ENCODE data around the gene NKAIN4.

NKAIN4 gene

GRCh38 chr20:63254232-63254605, at the start of gene NKAIN4:
TSS of gene NKAIN4 (minus strand) at chr20:63254463. CDS start at chr20:63254450, 13 bp downstream.
- DNase-seq (ENCODE audit: low read depth), result no peak

- DNase-seq (ENCODE audit: low read depth), result no peak
Observed at GRCh38 chr20:63303095-63303666, 48.9 kb upstream of the NKAIN4 start.

DNA sequence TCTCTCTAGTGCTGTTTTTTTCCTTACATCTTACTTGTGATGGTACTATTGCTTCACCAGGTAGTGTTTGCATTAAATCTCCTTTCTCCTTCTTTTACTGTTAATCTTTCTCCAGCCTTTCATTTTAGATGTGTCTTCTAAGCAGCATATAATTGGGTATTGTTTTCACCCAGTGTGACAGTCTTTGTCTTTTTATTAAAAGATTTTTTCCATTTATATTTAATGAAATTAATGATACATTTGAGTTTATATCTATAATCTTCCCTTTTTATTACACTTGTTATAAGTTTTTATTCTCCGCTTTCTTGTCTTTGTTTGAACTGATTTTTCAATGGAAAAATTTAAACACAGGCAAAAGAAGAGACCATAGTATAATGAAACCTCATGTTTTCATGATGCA, 47.4 kb upstream of the NKAIN4 start:
- no peak for DNase-seq (ENCODE audit: low read depth)

DNA sequence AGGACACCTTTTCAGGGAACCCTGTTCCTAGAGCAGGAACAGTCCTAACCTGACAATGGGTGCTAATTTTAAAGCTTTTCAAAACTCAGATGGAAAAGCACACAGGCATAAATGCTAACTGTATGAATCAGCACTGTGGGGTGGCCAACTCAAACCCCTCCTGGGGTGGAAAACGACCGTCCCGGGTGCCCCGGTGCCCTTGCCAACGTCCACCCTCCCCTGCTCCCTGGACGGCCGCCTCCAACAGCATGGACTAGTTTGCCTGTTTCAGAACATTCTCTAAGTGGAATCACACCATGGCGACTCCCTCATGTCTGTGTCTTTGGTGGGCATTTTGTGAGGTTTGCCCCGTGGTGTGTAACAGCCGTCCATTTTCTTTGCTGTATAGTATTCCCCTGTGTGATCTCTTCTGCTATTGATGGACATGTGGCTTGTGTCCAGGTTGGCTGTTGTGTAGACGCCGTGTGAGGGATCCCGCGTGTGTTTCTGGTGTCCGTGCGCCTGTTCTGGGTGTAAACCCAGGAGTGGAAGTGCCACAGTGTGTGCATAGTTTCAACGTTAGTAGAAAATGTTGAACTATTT, 44.6 kb upstream of the NKAIN4 start:
- DNase-seq (ENCODE audit: low read depth), result no peak

DNA sequence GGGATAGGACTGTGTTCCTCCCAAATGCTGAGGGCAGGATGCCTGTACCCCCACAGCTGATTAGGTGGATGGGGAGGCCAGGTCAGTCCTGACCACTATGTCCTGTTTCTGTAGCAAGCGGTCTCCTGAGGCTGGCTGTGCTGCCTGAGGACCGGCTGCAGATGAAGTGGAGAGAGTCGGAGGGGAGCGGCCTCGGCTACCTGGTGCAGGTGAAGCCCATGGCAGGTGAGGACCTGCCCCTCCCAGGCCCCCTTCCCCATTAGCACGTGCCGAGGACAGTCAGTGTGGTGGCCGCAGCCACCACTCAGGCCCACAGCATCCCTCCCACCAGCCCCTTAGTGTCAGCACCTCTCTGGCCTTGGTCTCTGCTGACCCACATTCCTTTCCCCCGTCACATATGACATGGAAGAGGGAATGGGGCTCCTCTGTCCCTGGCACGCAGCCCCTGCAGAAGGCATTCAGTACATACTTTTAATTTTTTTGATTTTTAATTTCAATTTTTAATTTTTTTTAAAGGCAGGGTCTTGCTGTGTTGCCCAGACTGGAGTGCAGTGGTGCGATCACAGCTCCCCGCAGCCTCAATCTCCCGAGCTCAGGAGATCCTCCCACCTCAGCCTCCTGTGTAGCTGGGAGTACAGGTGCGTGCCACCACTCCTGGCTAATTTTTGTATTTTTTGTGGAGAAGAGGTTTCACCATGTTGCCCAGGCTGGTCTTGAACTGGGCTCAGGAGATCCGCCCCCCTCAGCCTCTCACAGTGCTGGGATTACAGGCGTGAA, 43.7 kb upstream of the NKAIN4 start:
- DNase-seq (ENCODE audit: low read depth), result no peak

GRCh38 chr20:63297371-63297781, 43.1 kb upstream of the NKAIN4 start:
- no peak for DNase-seq (ENCODE audit: low read depth)

DNA sequence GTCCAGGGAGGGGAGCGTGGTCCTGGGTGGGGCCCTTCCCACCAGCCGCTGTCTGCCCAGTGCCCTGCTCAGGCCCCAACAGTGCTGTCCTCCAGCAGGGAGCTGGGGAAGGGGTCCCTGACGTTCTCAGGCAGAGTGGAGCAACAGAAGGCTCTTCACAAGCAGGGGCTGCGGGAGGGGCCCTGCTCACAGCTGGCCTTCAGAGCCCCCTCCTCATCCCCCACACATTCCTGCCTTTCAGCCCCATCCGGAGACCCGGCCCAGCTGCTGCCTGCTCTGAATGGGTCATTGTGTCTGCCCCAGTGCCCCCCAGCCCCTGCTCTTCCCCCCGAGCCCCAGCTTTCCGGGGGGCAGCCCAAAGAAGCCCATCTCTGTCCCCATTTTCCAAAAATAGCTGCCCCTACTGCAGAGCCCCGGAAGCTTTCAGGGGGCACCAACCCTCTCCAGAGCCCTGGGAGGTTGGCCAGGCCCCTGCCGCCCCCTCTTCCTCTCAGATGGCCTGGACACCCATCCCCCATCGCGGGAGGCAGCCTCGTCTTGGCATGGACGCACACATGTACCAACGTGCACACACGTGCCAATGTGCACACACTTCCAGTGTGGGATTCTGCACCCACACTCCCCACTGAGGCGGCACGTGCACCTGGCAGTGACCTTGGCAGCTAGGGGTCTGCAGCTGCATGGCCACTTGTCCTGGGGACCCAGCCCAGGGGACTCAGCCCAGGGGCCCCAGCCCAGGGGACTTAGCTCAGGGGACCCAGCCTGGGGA, 42.5 kb upstream of the NKAIN4 start:
- no peak for DNase-seq (ENCODE audit: low read depth)

GRCh38 chr20:63295846-63296245, 41.6 kb upstream of the NKAIN4 start:
- no peak for DNase-seq (ENCODE audit: low read depth)

- DNase-seq (ENCODE audit: low read depth), result no peak
Observed at GRCh38 chr20:63295422-63295821, 41.2 kb upstream of the NKAIN4 start.

GRCh38 chr20:63295018-63295417, 40.8 kb upstream of the NKAIN4 start:
- DNase-seq (ENCODE audit: low read depth), result no peak

- no peak for DNase-seq (ENCODE audit: low read depth)
Observed at GRCh38 chr20:63294536-63294900, 40.3 kb upstream of the NKAIN4 start.

- DNase-seq (ENCODE audit: low read depth), result no peak
Observed at GRCh38 chr20:63293871-63294535, 39.7 kb upstream of the NKAIN4 start.

DNA sequence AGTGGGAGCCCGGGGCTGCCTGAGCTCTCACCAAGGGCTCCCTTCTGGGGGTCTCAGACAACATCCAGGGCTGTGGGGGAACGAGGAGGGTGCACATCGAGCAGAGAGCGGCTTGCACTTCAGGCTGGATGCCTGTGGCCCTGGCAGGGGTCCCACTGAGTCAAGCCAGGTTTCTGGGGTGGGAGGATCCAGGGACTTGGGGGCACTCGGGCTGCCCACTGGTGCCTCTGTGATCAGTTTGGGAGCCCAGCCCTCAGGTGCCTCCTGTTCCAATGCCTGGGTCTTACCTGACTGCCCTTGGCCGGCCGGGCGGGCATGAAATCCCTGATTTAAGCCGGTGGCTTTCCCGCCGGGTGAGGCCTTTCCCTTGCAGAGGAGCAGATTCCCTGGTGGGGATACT, 39.2 kb upstream of the NKAIN4 start:
- no peak for DNase-seq (ENCODE audit: low read depth)

- DNase-seq (ENCODE audit: low read depth), result no peak
Observed at GRCh38 chr20:63292904-63293303, 38.6 kb upstream of the NKAIN4 start, which contains the start of gene COL20A1. TSS of gene COL20A1 (plus strand) at chr20:63293186. CDS start at chr20:63295108, 1,922 bp downstream.

- no peak for DNase-seq (ENCODE audit: low read depth)
Observed at GRCh38 chr20:63292292-63292701, 38.0 kb upstream of the NKAIN4 start.

- no peak for DNase-seq (ENCODE audit: low read depth)
Observed at GRCh38 chr20:63291811-63292210, 37.5 kb upstream of the NKAIN4 start.

DNA sequence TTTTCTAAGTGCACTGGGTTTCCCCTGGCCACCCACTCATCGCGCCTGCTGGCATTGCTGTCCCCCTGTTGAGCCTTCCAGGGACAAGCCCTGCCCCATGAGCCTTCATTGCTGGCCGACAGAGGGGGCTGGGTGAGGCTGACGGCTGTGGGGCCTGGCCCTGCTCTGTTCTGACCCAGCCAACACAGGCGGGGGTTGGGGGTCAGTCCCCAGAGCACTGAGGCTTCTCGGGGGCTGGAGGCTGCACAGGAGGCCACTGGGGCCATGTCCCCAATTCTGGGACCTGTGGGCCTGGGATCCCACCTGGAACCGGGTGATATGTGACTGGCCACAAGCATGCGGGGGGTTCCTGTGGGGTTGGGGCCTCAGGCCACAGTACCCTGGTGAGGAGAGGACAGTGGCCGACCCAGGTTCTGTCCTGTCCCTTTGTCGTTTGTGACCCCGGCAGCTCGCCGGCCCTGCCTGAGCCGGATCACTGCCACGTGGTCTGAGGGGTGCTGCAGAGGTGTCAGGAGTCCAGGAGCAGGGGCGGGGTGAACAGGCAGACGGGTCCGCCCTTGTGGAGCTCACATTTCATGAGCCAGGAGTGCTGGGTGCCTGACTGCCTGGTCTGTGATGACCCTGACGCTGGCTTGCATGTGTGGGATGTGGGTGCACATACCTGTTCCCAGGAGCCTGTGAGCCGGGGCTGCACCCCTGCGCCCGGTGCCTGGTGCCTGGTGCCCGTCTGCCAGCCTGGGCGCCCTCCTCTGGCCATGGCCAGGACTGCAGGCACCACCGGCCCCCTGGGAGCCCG, 36.6 kb upstream of the NKAIN4 start:
- DNase-seq (ENCODE audit: low read depth), result peak; percentile 58

- no peak for DNase-seq (ENCODE audit: low read depth)
Observed at GRCh38 chr20:63290136-63290676, 35.9 kb upstream of the NKAIN4 start.

DNA sequence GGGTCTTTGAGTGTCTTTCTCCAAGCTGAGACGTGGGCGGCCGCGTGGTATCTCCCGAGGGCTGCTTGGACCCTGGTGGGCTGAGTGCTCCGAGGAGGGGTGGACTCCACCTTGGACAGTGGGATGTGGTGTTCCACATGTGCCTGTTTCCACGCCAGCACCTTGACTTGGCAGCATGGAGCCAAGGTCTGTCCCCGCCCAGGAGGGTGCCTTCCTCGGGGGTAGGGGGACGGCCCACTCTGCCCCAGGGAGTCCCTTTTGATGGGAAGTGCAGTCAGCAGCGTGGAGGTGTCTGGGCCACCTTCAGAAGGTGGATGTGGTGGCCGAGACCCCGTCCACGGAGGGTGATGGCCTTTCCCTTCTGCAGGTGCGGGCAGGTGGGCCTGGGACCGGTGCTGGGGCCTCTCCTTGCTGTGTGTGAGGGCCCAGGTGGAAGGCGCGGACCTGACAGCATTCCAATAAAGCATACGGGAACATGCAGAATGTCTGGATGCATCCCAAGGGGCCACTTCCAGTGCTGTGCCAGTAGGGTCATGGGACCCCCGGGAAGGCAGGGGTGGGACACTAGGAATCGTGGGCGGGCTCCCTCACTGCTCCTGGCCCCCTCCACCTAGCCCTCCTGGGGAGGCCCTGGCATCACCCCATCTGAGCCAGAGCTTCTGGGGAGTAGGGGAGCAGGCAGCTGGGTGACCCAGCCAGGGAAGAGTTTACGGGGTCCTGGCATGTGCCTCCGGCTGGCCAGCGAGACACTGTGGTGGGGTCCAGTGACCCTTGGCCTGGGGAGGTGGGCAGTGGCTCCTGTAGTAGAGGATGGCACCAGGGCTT, 35.3 kb upstream of the NKAIN4 start:
- no peak for DNase-seq (ENCODE audit: low read depth)

Measured in stimulated activated CD8-positive, alpha-beta memory T cell treated with anti-CD3 and anti-CD28 coated beads, Interleukin-4, amount 100 ng/mL, for 24 hours (primary cell).